Right kidney (tissue), 1 donor: ENCODE data around the gene GPR180.
"Not testable (repeated sequence)": the region's sequence is repeated elsewhere in the genome, so short reads cannot be mapped to it uniquely, and the experiment has no call there.

Experiments
- DNase-seq: peaks from one replicate; pipeline ENCODE4 v3.0.0-alpha.2; 2016

Gene GPR180

GRCh38 chr13:94595001-94595949 is 6.4 kb upstream of the GPR180 start:
- no peak for DNase-seq

GRCh38 chr13:94595950-94596574 is 5.6 kb upstream of the GPR180 start, which contains the start of gene TGDS:
Gene TGDS, minus strand, starts transcription at chr13:94596152. Its CDS starts 16 bp downstream, at chr13:94596136.
- DNase-seq, result peak; percentile 85

- no peak for DNase-seq
Observed at GRCh38 chr13:94596575-94596971, 5.1 kb upstream of the GPR180 start.

GRCh38 chr13:94598281-94598680 is 3.4 kb upstream of the GPR180 start:
- no peak for DNase-seq

- DNase-seq, result no peak
Observed at GRCh38 chr13:94599877-94600276, 1.8 kb upstream of the GPR180 start.

- DNase-seq, result no peak
Observed at GRCh38 chr13:94602467-94602866, 810 bp downstream of the GPR180 start.

- DNase-seq, result no peak
Observed at GRCh38 chr13:94607056-94607455, 5.4 kb downstream of the GPR180 start.

- DNase-seq, result no peak
Observed at GRCh38 chr13:94607939-94608338, 6.3 kb downstream of the GPR180 start.

- no peak for DNase-seq
Observed at GRCh38 chr13:94608586-94608985, 6.9 kb downstream of the GPR180 start.

GRCh38 chr13:94609196-94609595 is 7.5 kb downstream of the GPR180 start:
- DNase-seq, result no peak

GRCh38 chr13:94610475-94610874 is 8.8 kb downstream of the GPR180 start:
- no peak for DNase-seq

- no peak for DNase-seq
Observed at GRCh38 chr13:94612050-94612449, 10.4 kb downstream of the GPR180 start.

- no peak for DNase-seq
Observed at GRCh38 chr13:94613051-94613450, 11.4 kb downstream of the GPR180 start.

GRCh38 chr13:94617389-94618000 is 15.8 kb downstream of the GPR180 start:
- no peak for DNase-seq

- no peak for DNase-seq
Observed at GRCh38 chr13:94620286-94620896, 18.7 kb downstream of the GPR180 start.

- no peak for DNase-seq
Observed at GRCh38 chr13:94622344-94622743, 20.7 kb downstream of the GPR180 start.

- no peak for DNase-seq
Observed at GRCh38 chr13:94623316-94623715, 21.7 kb downstream of the GPR180 start.

- no peak for DNase-seq
Observed at GRCh38 chr13:94630858-94631257, 29.2 kb downstream of the GPR180 start.

- no peak for DNase-seq
Observed at GRCh38 chr13:94632226-94632980, 30.7 kb downstream of the GPR180 start.

- not testable (repeated sequence) for DNase-seq
Observed at GRCh38 chr13:94636096-94636495, 34.4 kb downstream of the GPR180 start.

GRCh38 chr13:94636942-94637578 is 35.4 kb downstream of the GPR180 start:
- DNase-seq, result no peak
